GM23248 (cell line): ENCODE data around the gene MYO18B. TPM values are rescaled to one million over a fixed set of nuclear protein-coding genes. Genes with fewer than 3 reads are reported as not detected.
A peak's percentile ranks its signal among the peaks of the same experiment; 100 is the strongest.

Experiments used
- DNase-seq: peaks from one replicate; pipeline ENCODE4 v3.0.0-alpha.2; 2015
- H2AFZ ChIP-seq: fragments of 200-600 bp; sonication (generic); 2 replicates; pipeline ENCODE4 v1.6.1; 2016; ENCODE audit warnings: antibody characterized with exemption
- H3F3A ChIP-seq: fragments of 200-600 bp; sonication (generic); 2 replicates; pipeline ENCODE4 v1.6.1; 2016; ENCODE audit warnings: mild to moderate bottlenecking, antibody characterized with exemption, mixed run types; ENCODE audit not compliant: insufficient read depth
- H3K27ac ChIP-seq: fragments of 200-600 bp; sonication (generic); 2 replicates; pipeline ENCODE4 v1.5.1; 2016; ENCODE audit warnings: mild to moderate bottlenecking
- H3K27me3 ChIP-seq: fragments of 200-600 bp; sonication (generic); replicated peaks from 2 replicates; pipeline ENCODE4 v1.6.1; 2016; ENCODE audit warnings: mild to moderate bottlenecking; ENCODE audit not compliant: insufficient read depth
- H3K36me3 ChIP-seq: fragments of 200-600 bp; sonication (generic); 2 replicates; pipeline ENCODE4 v1.6.1; 2016; ENCODE audit warnings: low read depth, mild to moderate bottlenecking
- H3K4me1 ChIP-seq: fragments of 200-600 bp; sonication (generic); 2 replicates; pipeline ENCODE4 v1.6.1; 2016; ENCODE audit warnings: mild to moderate bottlenecking; ENCODE audit not compliant: insufficient read depth
- H3K4me2 ChIP-seq: fragments of 200-600 bp; sonication (generic); one replicate; pipeline ENCODE4 v1.6.1; 2016; ENCODE audit warnings: mild to moderate bottlenecking; ENCODE audit not compliant: unreplicated experiment
- H3K4me3 ChIP-seq: fragments of 200-600 bp; sonication (generic); 2 replicates; pipeline ENCODE4 v1.5.1; 2016; ENCODE audit warnings: mild to moderate bottlenecking
- H3K79me2 ChIP-seq: fragments of 200-600 bp; sonication (generic); 2 replicates; pipeline ENCODE4 v1.6.1; 2016; ENCODE audit warnings: mild to moderate bottlenecking; ENCODE audit not compliant: insufficient read depth
- H3K9ac ChIP-seq: fragments of 200-600 bp; sonication (generic); 2 replicates; pipeline ENCODE4 v1.6.1; 2016; ENCODE audit warnings: mild to moderate bottlenecking
- H3K9me2 ChIP-seq: fragments of 200-600 bp; sonication (generic); 2 replicates; pipeline ENCODE4 v1.6.1; 2016; ENCODE audit warnings: mixed run types, mild to moderate bottlenecking, moderate library complexity; ENCODE audit not compliant: insufficient read depth
- H3K9me3 ChIP-seq: fragments of 200-600 bp; sonication (generic); one replicate; pipeline ENCODE4 v1.6.1; 2017; ENCODE audit warnings: low read depth
- H4K20me1 ChIP-seq: fragments of 200-600 bp; sonication (generic); 2 replicates; pipeline ENCODE4 v1.6.0; 2016; ENCODE audit not compliant: insufficient read depth
- EZH2 ChIP-seq: fragments of 200-600 bp; sonication (generic); IDR thresholded peaks from 2 replicates; pipeline ENCODE4 v1.6.1; 2018; ENCODE audit warnings: antibody characterized with exemption, mild to moderate bottlenecking; ENCODE audit not compliant: insufficient read depth, poor library complexity, severe bottlenecking
- EZH2phosphoT487 ChIP-seq: fragments of 200-600 bp; sonication (generic); IDR thresholded peaks from 2 replicates; pipeline ENCODE4 v1.6.1; 2018; ENCODE audit warnings: antibody characterized with exemption, moderate library complexity, mild to moderate bottlenecking, low read depth; ENCODE audit not compliant: insufficient read depth
- WGBS, 2 experiments: methylation state at CpG; one replicate each; pipeline ENCODE4 v1.1.6; 2015 to 2017; ENCODE audit warnings: low lambda C conversion rate in 2 of 2, low coverage in 1 of 2; ENCODE audit errors: missing lambda C conversion rate in 2 of 2; 5-methylcytosine and 5-hydroxymethylcytosine counted together
- in situ Hi-C: fragments of 300-500 bp; cut with MboI; formaldehyde crosslinking; loops from 2 replicates; pipeline ENCODE4 v1.15.0; 2020
- polyA plus RNA-seq: library from polyadenylated mRNA; unstranded; fragments of >200 nt; fragmentation: Nextera tagmentation; extraction: Ambion mirVana; gene quantifications from 2 replicates; pipeline ENCODE4 v1.2.1, GENCODE V29; 2016
- total RNA-seq: library from RNA; depleted of rRNA; stranded (reverse); fragments of >200 nt; shearing (Covaris generic); gene quantifications from 2 replicates; pipeline ENCODE4 v1.2.3, GENCODE V29; 2014

MYO18B gene
- total and polyA plus RNA-seq, 2 experiments from 2014 or later = not detected

DNA sequence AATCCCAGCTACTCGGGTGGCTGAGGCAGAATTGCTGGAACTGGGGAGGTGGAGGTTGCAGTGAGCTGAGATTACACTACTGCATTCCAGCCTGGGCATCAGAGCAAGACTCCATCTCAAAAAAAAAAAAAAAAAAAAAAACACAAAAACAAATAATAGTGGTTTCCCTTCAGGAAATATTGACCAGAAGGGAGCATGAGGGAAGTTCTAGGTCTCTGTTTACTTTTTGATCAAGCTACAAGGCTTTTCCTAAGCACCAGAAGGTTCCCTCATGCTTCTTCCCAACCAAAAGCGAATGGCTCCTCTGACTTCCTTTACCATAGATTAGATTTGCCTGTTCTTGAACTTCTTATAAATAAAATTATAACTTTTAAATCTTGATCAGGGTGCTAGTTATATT is 18.3 kb downstream of the MYO18B start:
- WGBS, 2 experiments = 76 to 77% methylated on average over 2 of the region's 2 CpGs
- no peaks in the 10 kb centered on the region for H3K79me2 ChIP-seq
- H3K4me2 ChIP-seq = no peak overlapping the region
- no peak overlapping the region for H3K9ac ChIP-seq
- H3K9me2 ChIP-seq = no peaks in the 10 kb centered on the region
- H3K36me3 ChIP-seq = no peaks in the 10 kb centered on the region
- no peak overlapping the region for H3K4me3 ChIP-seq
- TF ChIP-seq EZH2phosphoT487 = no peak
- TF ChIP-seq EZH2 = no peak
- H3K4me1 ChIP-seq = peaks cover 11% of the 10 kb centered on the region
- no peaks in the 10 kb centered on the region for H4K20me1 ChIP-seq
- DNase-seq = no peak
- H3K27ac ChIP-seq = peak overlapping the region; percentile 73
- H2AFZ ChIP-seq = no peak overlapping the region
- no peaks in the 10 kb centered on the region for H3K9me3 ChIP-seq
- in situ Hi-C loops = no loop called here
- no peaks in the 10 kb centered on the region for H3K27me3 ChIP-seq
- H3F3A ChIP-seq = peaks cover 11% of the 10 kb centered on the region

DNA sequence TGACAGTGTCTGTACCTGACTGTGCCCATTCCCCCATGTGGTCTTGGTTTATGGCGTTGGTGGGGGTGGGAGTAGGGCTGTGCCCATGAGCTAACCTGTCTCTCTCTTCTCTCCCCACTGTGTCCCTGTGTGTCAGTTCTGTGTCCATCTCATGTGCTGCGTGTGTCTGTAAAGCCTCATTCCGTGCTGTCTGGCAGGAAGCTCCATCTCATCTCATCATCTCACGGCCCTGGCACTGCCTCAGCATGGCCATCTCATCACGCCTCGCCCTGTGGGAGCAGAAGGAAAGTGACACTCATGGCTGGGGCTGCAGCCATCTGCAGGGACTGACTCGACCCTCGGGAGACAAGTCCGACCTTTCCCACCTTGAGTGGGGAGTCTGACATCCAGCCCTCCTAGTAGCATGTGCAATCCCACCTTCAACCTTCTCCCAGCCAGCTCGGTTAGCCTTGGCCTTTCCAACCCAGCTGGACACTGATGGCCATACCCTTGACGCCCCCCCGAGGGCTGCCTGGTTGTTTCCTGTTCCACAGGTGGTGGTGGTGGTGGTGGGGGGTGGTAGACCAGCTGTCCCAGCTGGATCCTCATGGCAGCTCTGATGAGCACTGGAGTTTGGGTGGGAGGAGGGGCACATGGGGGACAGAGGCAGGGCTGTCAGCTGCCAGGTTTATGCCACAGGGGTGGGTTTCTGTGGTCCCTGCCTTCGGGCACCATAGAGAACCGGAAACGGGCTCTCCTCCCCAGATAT is 19.0 kb downstream of the MYO18B start:
- Histone ChIP-seq H3K4me1 (peaks cover 11% of the 10 kb centered on the region), H2AFZ (no peak overlapping the region), H3K9me3 (no peaks in the 10 kb centered on the region), H3K9ac (no peak overlapping the region), H3K27ac (peak overlapping the region; percentile 73; the same call in 1 of the 2 replicates), H3K27me3 (no peaks in the 10 kb centered on the region), H3K4me2 (no peak overlapping the region), H3K9me2 (no peaks in the 10 kb centered on the region), H3K4me3 (no peak overlapping the region), H3K79me2 (no peaks in the 10 kb centered on the region), H4K20me1 (no peaks in the 10 kb centered on the region), H3K36me3 (no peaks in the 10 kb centered on the region), H3F3A (peaks cover 11% of the 10 kb centered on the region)
- in situ Hi-C loops = no loop called here
- TF ChIP-seq EZH2phosphoT487 (no peak), EZH2 (no peak)
- 68 to 74% methylated on average over 15 of the region's 15 CpGs for WGBS, 2 experiments
- no peak for DNase-seq

DNA sequence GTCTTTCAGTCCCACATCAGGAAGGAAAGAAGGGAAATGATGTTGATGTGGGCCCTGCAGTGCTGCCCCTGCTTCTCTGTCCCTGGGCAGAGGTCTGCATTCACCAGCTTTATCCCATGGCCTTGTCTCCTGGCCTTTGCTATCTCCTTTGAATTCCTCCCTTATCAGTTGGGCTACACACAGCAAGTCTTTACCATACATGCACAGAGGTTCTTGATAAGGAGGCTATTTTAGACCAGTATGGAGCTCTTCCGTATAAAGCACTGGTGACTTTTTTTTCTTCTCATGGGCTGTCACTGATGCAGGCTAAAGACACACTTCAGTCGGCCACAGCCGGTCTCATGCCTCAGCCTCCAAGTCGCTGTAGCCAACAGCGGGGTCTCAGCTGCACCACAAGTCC is 20.2 kb downstream of the MYO18B start:
- H3K4me2 ChIP-seq = no peak overlapping the region

DNA sequence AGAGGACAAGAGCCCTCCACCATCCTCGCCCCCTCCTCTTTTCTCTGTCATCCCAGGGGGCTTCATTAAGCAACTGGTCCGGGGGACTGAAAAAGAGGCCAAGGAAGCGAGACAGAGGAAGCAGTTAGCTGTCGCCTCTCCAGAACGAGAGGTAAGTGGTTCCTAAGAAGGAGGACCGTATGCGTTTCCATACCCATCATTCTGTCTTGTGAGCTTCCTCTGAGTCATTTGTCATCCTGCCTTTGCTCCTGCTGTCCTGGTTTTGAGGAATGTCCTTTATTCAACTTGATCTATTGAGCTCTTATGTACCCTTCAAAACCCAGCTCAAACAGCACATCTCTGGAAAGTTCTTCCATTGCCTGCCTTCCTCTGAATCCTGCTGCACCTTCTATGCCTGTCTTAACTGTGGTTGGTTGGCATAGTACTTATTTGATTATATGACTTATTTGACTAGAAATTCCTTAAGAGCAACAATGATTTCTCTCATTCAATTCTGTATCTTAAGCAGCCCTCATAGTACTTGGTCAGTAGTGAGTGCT is 21.3 kb downstream of the MYO18B start:
- peaks cover 11% of the 10 kb centered on the region for H3K4me1 ChIP-seq
- H3K36me3 ChIP-seq = no peaks in the 10 kb centered on the region
- H3K4me2 ChIP-seq = no peak overlapping the region
- no peaks in the 10 kb centered on the region for H3K9me2 ChIP-seq
- no peaks in the 10 kb centered on the region for H3K79me2 ChIP-seq
- H3K9me3 ChIP-seq = no peaks in the 10 kb centered on the region
- peak; percentile 9 for DNase-seq
- H3F3A ChIP-seq = peaks cover 11% of the 10 kb centered on the region
- WGBS, 2 experiments = 57 to 59% methylated on average over 7 of the region's 7 CpGs
- TF ChIP-seq EZH2 = no peak
- no peak for TF ChIP-seq EZH2phosphoT487
- no peak overlapping the region for H3K27ac ChIP-seq
- H2AFZ ChIP-seq = no peak overlapping the region
- no peak overlapping the region for H3K9ac ChIP-seq
- no peak overlapping the region for H3K4me3 ChIP-seq
- in situ Hi-C loops = no loop called here
- H4K20me1 ChIP-seq = no peaks in the 10 kb centered on the region
- no peaks in the 10 kb centered on the region for H3K27me3 ChIP-seq

More for the DNA sequence above, 20.2 kb downstream of the MYO18B start:
- no peak for DNase-seq
- 74 to 78% methylated on average over 5 of the region's 5 CpGs for WGBS, 2 experiments
- in situ Hi-C loops = no loop called here
- Histone ChIP-seq H3K9me2 (no peaks in the 10 kb centered on the region), H3K4me3 (no peak overlapping the region), H3K9me3 (no peaks in the 10 kb centered on the region), H3K27me3 (no peaks in the 10 kb centered on the region), H4K20me1 (no peaks in the 10 kb centered on the region), H3K36me3 (no peaks in the 10 kb centered on the region), H2AFZ (no peak overlapping the region), H3F3A (peaks cover 11% of the 10 kb centered on the region), H3K27ac (no peak overlapping the region), H3K4me1 (peaks cover 11% of the 10 kb centered on the region), H3K9ac (no peak overlapping the region), H3K79me2 (no peaks in the 10 kb centered on the region)
- TF ChIP-seq EZH2phosphoT487 = no peak
- TF ChIP-seq EZH2 = no peak
